HEK293 (cell line): ENCODE results near the gene INPP5D.

Experiments used
- CTCF ChIA-PET: fragments of 350-600 bp; formaldehyde crosslinking; extraction: SDS; loops from one replicate; lab custom pipeline; 2021; ENCODE audit warnings: antibody characterized with exemption; lab: Yijun Ruan, JAX
- POLR2A ChIA-PET: fragments of 300-600 bp; formaldehyde crosslinking; extraction: SDS; loops from one replicate; lab custom pipeline; 2020; ENCODE audit warnings: antibody characterized with exemption, inconsistent platforms; lab: Yijun Ruan, JAX
- H3K27ac ChIP-seq: fragments of 200-500 bp; sonication (Bioruptor generic); 2 replicates; pipeline ENCODE4 v1.5.1; 2014; ENCODE audit warnings: low read depth, low read length, control low read depth, inconsistent platforms; ENCODE audit errors: extremely low read depth
- H3K36me3 ChIP-seq, 2 experiments: fragments of 200-500 bp in 1 of 2; sonication (Bioruptor generic) in 1 of 2; 1 replicate in 1 of 2; 2 replicates in 1 of 2; pipeline ENCODE4 v1.5.1; 2014 to 2017; ENCODE audit warnings: inconsistent platforms in 2 of 2, low read length in 2 of 2; ENCODE audit not compliant: control insufficient read depth in 2 of 2, insufficient read depth in 1 of 2
- H3K4me1 ChIP-seq: fragments of 200-500 bp; sonication (Bioruptor generic); 2 replicates; pipeline ENCODE4 v1.5.1; 2014; ENCODE audit warnings: mild to moderate bottlenecking, low read length, inconsistent platforms; ENCODE audit not compliant: control insufficient read depth, insufficient read depth
- H3K4me3 ChIP-seq: 2 replicates; pipeline ENCODE4 v1.5.1; 2011; ENCODE audit warnings: low read depth, mild to moderate bottlenecking, control low read depth, low read length, moderate library complexity
- H3K9me3 ChIP-seq: fragments of 200-500 bp; sonication (Bioruptor generic); 2 replicates; pipeline ENCODE4 v1.5.1; 2014; ENCODE audit warnings: low read depth, low read length, inconsistent platforms; ENCODE audit not compliant: control insufficient read depth, insufficient read depth
- GFI1B ChIP-seq: fragments of 450-650 bp; formaldehyde crosslinking; IDR thresholded peaks from 2 replicates; pipeline ENCODE4 v1.5.1; 2016; ENCODE audit warnings: missing biosample characterization, missing genetic modification characterization
- KLF1 ChIP-seq: fragments of 450-650 bp; formaldehyde crosslinking; IDR thresholded peaks from 2 replicates; pipeline ENCODE4 v1.5.1; 2016; ENCODE audit warnings: missing biosample characterization, missing genetic modification characterization
- KLF7 ChIP-seq: fragments of 450-650 bp; formaldehyde crosslinking; IDR thresholded peaks from 2 replicates; pipeline ENCODE4 v1.5.1; 2016; ENCODE audit warnings: missing biosample characterization, missing genetic modification characterization, borderline replicate concordance
- KLF8 ChIP-seq: fragments of 450-650 bp; formaldehyde crosslinking; IDR thresholded peaks from 2 replicates; pipeline ENCODE4 v1.5.1; 2016; ENCODE audit warnings: missing biosample characterization, missing genetic modification characterization
- OVOL3 ChIP-seq: fragments of 450-650 bp; formaldehyde crosslinking; IDR thresholded peaks from 2 replicates; pipeline ENCODE4 v1.5.1; 2016; ENCODE audit warnings: missing biosample characterization, missing genetic modification characterization
- REPIN1 ChIP-seq: fragments of 450-650 bp; formaldehyde crosslinking; IDR thresholded peaks from 2 replicates; pipeline ENCODE4 v1.5.1; 2017; ENCODE audit warnings: missing biosample characterization, missing genetic modification characterization, low read depth
- SP7 ChIP-seq: fragments of 450-650 bp; formaldehyde crosslinking; IDR thresholded peaks from 2 replicates; pipeline ENCODE4 v1.5.1; 2016; ENCODE audit warnings: missing biosample characterization, missing genetic modification characterization
- ZBTB17 ChIP-seq: fragments of 450-650 bp; formaldehyde crosslinking; IDR thresholded peaks from 2 replicates; pipeline ENCODE4 v1.5.1; 2016; ENCODE audit warnings: missing biosample characterization, missing genetic modification characterization
- ZBTB20 ChIP-seq: fragments of 450-650 bp; formaldehyde crosslinking; IDR thresholded peaks from 2 replicates; pipeline ENCODE4 v1.5.1; 2016; ENCODE audit warnings: missing biosample characterization, missing genetic modification characterization
- ZEB2 ChIP-seq: fragments of 450-650 bp; formaldehyde crosslinking; IDR thresholded peaks from 2 replicates; pipeline ENCODE4 v1.5.1; 2016; ENCODE audit warnings: missing biosample characterization, missing genetic modification characterization
- ZFHX2 ChIP-seq: fragments of 450-650 bp; formaldehyde crosslinking; conservative IDR thresholded peaks from 2 replicates; pipeline ENCODE4 v1.5.1; 2016; ENCODE audit warnings: missing biosample characterization, missing genetic modification characterization
- ZIC2 ChIP-seq: fragments of 450-650 bp; formaldehyde crosslinking; IDR thresholded peaks from 2 replicates; pipeline ENCODE4 v1.5.1; 2016; ENCODE audit warnings: missing biosample characterization, missing genetic modification characterization
- ZNF10 ChIP-seq: fragments of 450-650 bp; formaldehyde crosslinking; IDR thresholded peaks from 2 replicates; pipeline ENCODE4 v1.5.1; 2017; ENCODE audit warnings: missing biosample characterization, missing genetic modification characterization
- ZNF132 ChIP-seq: fragments of 450-650 bp; formaldehyde crosslinking; IDR thresholded peaks from 2 replicates; pipeline ENCODE4 v1.5.1; 2017; ENCODE audit warnings: missing biosample characterization, missing genetic modification characterization, borderline replicate concordance
- ZNF138 ChIP-seq: fragments of 450-650 bp; formaldehyde crosslinking; IDR thresholded peaks from 2 replicates; pipeline ENCODE4 v1.5.1; 2016; ENCODE audit warnings: missing biosample characterization, missing genetic modification characterization, borderline replicate concordance
- ZNF19 ChIP-seq: fragments of 450-650 bp; formaldehyde crosslinking; IDR thresholded peaks from 2 replicates; pipeline ENCODE4; 2016; ENCODE audit warnings: missing biosample characterization, missing genetic modification characterization, low read depth
- ZNF211 ChIP-seq: fragments of 450-650 bp; formaldehyde crosslinking; IDR thresholded peaks from 2 replicates; pipeline ENCODE4 v1.5.1; 2016; ENCODE audit warnings: low read depth, missing biosample characterization, missing genetic modification characterization
- ZNF24 ChIP-seq: fragments of 450-650 bp; formaldehyde crosslinking; IDR thresholded peaks from 2 replicates; pipeline ENCODE4 v1.5.1; 2016; ENCODE audit warnings: missing biosample characterization, missing genetic modification characterization
- ZNF350 ChIP-seq: fragments of 450-650 bp; formaldehyde crosslinking; IDR thresholded peaks from 2 replicates; pipeline ENCODE4 v1.5.0; 2017; ENCODE audit warnings: missing biosample characterization, mild to moderate bottlenecking, missing genetic modification characterization
- ZNF404 ChIP-seq: fragments of 450-650 bp; formaldehyde crosslinking; IDR thresholded peaks from 2 replicates; pipeline ENCODE4 v1.5.1; 2017; ENCODE audit warnings: missing biosample characterization, missing genetic modification characterization
- ZNF514 ChIP-seq: fragments of 450-650 bp; formaldehyde crosslinking; IDR thresholded peaks from 2 replicates; pipeline ENCODE4 v1.5.1; 2016; ENCODE audit warnings: missing biosample characterization, missing genetic modification characterization
- ZNF529 ChIP-seq: fragments of 450-650 bp; formaldehyde crosslinking; IDR thresholded peaks from 2 replicates; pipeline ENCODE4 v1.5.1; 2017; ENCODE audit warnings: missing genetic modification characterization, missing biosample characterization; ENCODE audit not compliant: insufficient replicate concordance
- ZNF544 ChIP-seq: fragments of 450-650 bp; formaldehyde crosslinking; IDR thresholded peaks from 2 replicates; pipeline ENCODE4 v1.5.0; 2017; ENCODE audit warnings: missing biosample characterization, missing genetic modification characterization
- ZNF558 ChIP-seq: fragments of 450-650 bp; formaldehyde crosslinking; IDR thresholded peaks from 2 replicates; pipeline ENCODE4 v1.5.1; 2016; ENCODE audit warnings: missing biosample characterization, missing genetic modification characterization
- ZNF600 ChIP-seq: fragments of 450-650 bp; formaldehyde crosslinking; IDR thresholded peaks from 2 replicates; pipeline ENCODE4 v1.5.1; 2016; ENCODE audit warnings: missing biosample characterization, missing genetic modification characterization
- ZNF692 ChIP-seq: fragments of 450-650 bp; formaldehyde crosslinking; IDR thresholded peaks from 2 replicates; pipeline ENCODE4 v1.5.1; 2016; ENCODE audit warnings: missing biosample characterization, missing genetic modification characterization
- ZNF777 ChIP-seq: fragments of 450-650 bp; formaldehyde crosslinking; IDR thresholded peaks from 2 replicates; pipeline ENCODE4 v1.5.1; 2017; ENCODE audit warnings: missing biosample characterization, missing genetic modification characterization, borderline replicate concordance

The INPP5D gene

DNA sequence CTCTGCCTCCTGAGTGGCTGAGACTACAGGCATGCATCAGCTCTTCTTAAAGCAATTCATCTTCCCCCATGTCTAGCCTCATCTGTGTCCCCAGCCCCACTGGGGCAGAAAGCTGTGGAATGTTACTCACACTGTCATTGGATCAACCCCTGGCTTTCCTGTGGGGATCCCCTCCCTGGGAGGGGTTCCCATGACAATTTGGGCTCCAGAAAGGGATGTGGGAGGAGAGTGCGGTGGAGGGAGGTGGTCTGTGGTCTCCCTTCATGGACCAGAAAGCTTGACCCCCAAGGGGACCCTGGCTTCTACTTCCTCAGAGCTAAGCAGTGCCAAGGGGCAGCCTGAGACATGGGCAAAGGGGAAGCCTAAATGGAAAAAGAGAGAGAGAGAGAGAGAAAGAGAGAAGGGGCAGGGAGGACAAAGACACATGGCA lies 48.4 kb upstream of the INPP5D start:
- Histone ChIP-seq H3K4me1 (no peaks in the 10 kb centered on the region), H3K4me3 (no peak overlapping the region), H3K9me3 (no peaks in the 10 kb centered on the region), H3K36me3 (no peaks in the 10 kb centered on the region), H3K27ac (no peak overlapping the region)
- no peak for TF ChIP-seq ZNF514 (tag by site-specific recombination)
- TF ChIP-seq ZIC2 (tag by site-specific recombination) = 0 out of 2 replicates have a peak, but pooled peaks have one; percentile 16
- TF ChIP-seq ZNF600 (tag by site-specific recombination) = no peak
- TF ChIP-seq ZNF404 (tag by site-specific recombination) = no peak
- TF ChIP-seq ZNF350 (tag by site-specific recombination) = no peak
- ChIA-PET POLR2A (no interaction called here), CTCF (interaction anchor here (3.1 kb wide), 1 partner anchor 17 kb away, joined by 11 read pairs; no protein-coding TSS in a partner anchor)

- Histone ChIP-seq H3K4me3 (no peak overlapping the region), H3K36me3 (no peaks in the 10 kb centered on the region), H3K9me3 (no peaks in the 10 kb centered on the region), H3K4me1 (no peaks in the 10 kb centered on the region), H3K27ac (no peak overlapping the region)
- ChIA-PET CTCF (interaction anchor here (3.1 kb wide), 1 partner anchor 16 kb away, joined by 11 read pairs; no protein-coding TSS in a partner anchor), POLR2A (no interaction called here)
- TF ChIP-seq ZEB2 (tag by site-specific recombination) (no peak), OVOL3 (tag by site-specific recombination) (no peak), ZNF24 (tag by site-specific recombination) (no peak), KLF7 (tag by site-specific recombination) (no peak), ZNF558 (tag by site-specific recombination) (no peak), ZNF138 (tag by site-specific recombination) (no peak), KLF1 (tag by site-specific recombination) (no peak), ZBTB17 (no peak), ZNF692 (tag by site-specific recombination) (no peak), ZNF777 (tag by site-specific recombination) (no peak), ZNF132 (tag by site-specific recombination) (no peak), GFI1B (tag by site-specific recombination) (no peak), ZNF211 (tag by site-specific recombination) (no peak), ZNF529 (tag by site-specific recombination) (no peak)
Observed at GRCh38 chr2:233012301-233012971, 47.7 kb upstream of the INPP5D start.

GRCh38 chr2:233013027-233013461 lies 47.1 kb upstream of the INPP5D start, which contains the start of gene NGEF:
NGEF (minus strand) TSS chr2:233013256; CDS start chr2:232974890, 38,366 bp downstream.
- CTCF ChIA-PET = interaction anchor here (0.6 to 3.1 kb wide), 2 partner anchors 15 to 119 kb away, joined by 3 to 11 read pairs; no protein-coding TSS in a partner anchor
- H3K36me3 ChIP-seq = no peaks in the 10 kb centered on the region
- H3K4me1 ChIP-seq = no peaks in the 10 kb centered on the region
- POLR2A ChIA-PET = no interaction called here
- TF ChIP-seq ZBTB20 (tag by site-specific recombination) (no peak), KLF8 (tag by site-specific recombination) (no peak), ZFHX2 (no peak), ZNF19 (tag by site-specific recombination) (no peak), REPIN1 (tag by site-specific recombination) (no peak), SP7 (tag by site-specific recombination) (no peak), ZNF544 (tag by site-specific recombination) (no peak), ZNF10 (tag by site-specific recombination) (no peak)
- no peaks in the 10 kb centered on the region for H3K9me3 ChIP-seq
- no peak within 1 kb of the TSS for H3K27ac ChIP-seq
- H3K4me3 ChIP-seq = no peak within 1 kb of the TSS
